Right lobe of liver (tissue), 6 donors: ENCODE measurements around the gene MYL4. TPM values are rescaled to one million over a fixed set of nuclear protein-coding genes. Genes with fewer than 3 reads are reported as not detected.
A peak's percentile ranks its signal among the peaks of the same experiment; 100 is the strongest.

Experiments used
- ATAC-seq, 4 donors: fragments of 200-7000 bp; cut with Tn5 transposase; one replicate each; pipeline ENCODE4 v1.9.1; 2020; ENCODE audit warnings: mild to moderate bottlenecking in 4 of 4, moderate library complexity in 4 of 4
- DNase-seq, 3 donors: peaks; one replicate each; pipeline ENCODE4 v3.0.0-alpha.2; 2020
- H3K27ac ChIP-seq, 3 donors: fragments of 200-600 bp; one replicate each; pipeline ENCODE4 v1.8.0; 2022
- H3K27me3 ChIP-seq, 2 donors: fragments of 200-600 bp; one replicate each; pipeline ENCODE4 v1.8.0; 2022
- H3K36me3 ChIP-seq, 4 donors: fragments of 200-600 bp; sonication (generic) in 1 of 4; one replicate each; pipeline versions ENCODE4 v1.5.1 to v1.8.0; 2017 to 2022; ENCODE audit warnings: control low read depth in 1 of 4
- H3K4me1 ChIP-seq, 4 donors: fragments of 200-600 bp; sonication (generic) in 1 of 4; one replicate each; pipeline versions ENCODE4 v1.5.1 to v1.8.0; 2017 to 2022; ENCODE audit warnings: control low read depth in 1 of 4
- H3K4me3 ChIP-seq, 3 donors: fragments of 200-600 bp; one replicate each; pipeline ENCODE4 v1.8.0; 2022
- H3K9me3 ChIP-seq, 4 donors: fragments of 200-600 bp; sonication (generic) in 1 of 4; one replicate each; pipeline versions ENCODE4 v1.5.1 to v1.8.0; 2017 to 2022; ENCODE audit warnings: control low read depth in 1 of 4
- CTCF ChIP-seq, 4 donors: fragments of 200-600 bp in 3 of 4; fragments of 450-650 bp in 1 of 4; IDR thresholded peaks; one replicate each; pipeline versions ENCODE4 v1.5.1 to v1.8.0; 2016 to 2022; ENCODE audit warnings: antibody characterized with exemption in 4 of 4, mild to moderate bottlenecking in 2 of 4
- POLR2A ChIP-seq: fragments of 450-650 bp; IDR thresholded peaks from one replicate; pipeline ENCODE4 v1.6.1; 2017; ENCODE audit warnings: antibody characterized with exemption, mild to moderate bottlenecking
- WGBS: methylation state at CpG from one replicate; pipeline ENCODE4 v1.1.6; 2018; ENCODE audit warnings: low coverage, low lambda C conversion rate; ENCODE audit not compliant: insufficient coverage; ENCODE audit errors: missing lambda C conversion rate; 5-methylcytosine and 5-hydroxymethylcytosine counted together
- intact Hi-C, 2 donors: fragments of 100-400 bp; cut with DNase I; formaldehyde crosslinking; loops; one replicate each; pipeline versions ENCODE4 v1.11.2 to v1.14.1; 2022
- total RNA-seq, 6 experiments: library from RNA; depleted of rRNA in 2 of 6; stranded (reverse); fragments of >200 nt in 2 of 6; fragmentation: NEBNext Ultra II Directional in 3 of 6; extraction: Animal tissue kit (Norgen Biotek cat#: 25700) in 3 of 6; gene quantifications; one replicate each; pipeline versions ENCODE4 v1.1.0 to v1.2.4, GENCODE V29; 2016 to 2023
- donor health status: DM: no; HTN: yes; CAD: no.
- donor health status: DM: no; HTN: no; CAD: no.
- donor health status: DM: no; HTN: no; CAD: no.
- donor health status: DM: no; HTN: yes; CAD: no.
- donor health status: DM: no; HTN: yes; CAD: no.

The MYL4 gene
- total RNA-seq, 6 experiments from 2014 or later, result 0.42 to 0.80 (median 0.58) TPM; not detected in 2

GRCh38 chr17:47251421-47251940 lies 42.3 kb downstream of the MYL4 start:
- TF ChIP-seq POLR2A (no peak), CTCF (IDR thresholded peaks at IDR 0.05) (no peak)
- Histone ChIP-seq H3K9me3 (no peaks in the 10 kb centered on the region), H3K27me3 (no peaks in the 10 kb centered on the region), H3K36me3 (no peaks in the 10 kb centered on the region), H3K27ac (no peak overlapping the region), H3K4me1 (peaks cover 0 to 23% (median 7%) of the 10 kb centered on the region in 4 donors), H3K4me3 (no peak overlapping the region)
- ATAC-seq (no peak), DNase-seq (no peak)
- intact Hi-C loops, result no loop called here
- 56% methylated on average over 1 of the region's 1 CpG for WGBS

GRCh38 chr17:47252209-47252608 lies 43.1 kb downstream of the MYL4 start:
- TF ChIP-seq POLR2A, result no peak
- TF ChIP-seq CTCF (IDR thresholded peaks at IDR 0.05), result no peak
- Histone ChIP-seq H3K27ac (peak overlapping the region in 1 of 3 donors; percentile 77), H3K36me3 (no peaks in the 10 kb centered on the region), H3K9me3 (no peaks in the 10 kb centered on the region), H3K4me3 (no peak overlapping the region), H3K4me1 (peaks cover 0 to 23% (median 7%) of the 10 kb centered on the region in 4 donors), H3K27me3 (no peaks in the 10 kb centered on the region)
- intact Hi-C loops, result no loop called here
- ATAC-seq, result peak; percentile 75 to 83 (median 80)
- DNase-seq, result peak in 2 of 3 donors; percentile 24 to 77
- WGBS, result 55% methylated on average over 1 of the region's 1 CpG

- ATAC-seq (no peak), DNase-seq (no peak)
- TF ChIP-seq POLR2A, result no peak
- TF ChIP-seq CTCF (IDR thresholded peaks at IDR 0.05), result no peak
- peak overlapping the region; percentile 64 to 82 (median 77) for H3K4me3 ChIP-seq
- H3K36me3 ChIP-seq, result no peaks in the 10 kb centered on the region
- 55% methylated on average over 5 of the region's 10 CpGs for WGBS
- H3K27me3 ChIP-seq, result no peaks in the 10 kb centered on the region
- H3K9me3 ChIP-seq, result no peaks in the 10 kb centered on the region
- H3K4me1 ChIP-seq, result peaks cover 0 to 23% (median 7%) of the 10 kb centered on the region in 4 donors
- peak overlapping the region; percentile 29 to 77 (median 54) for H3K27ac ChIP-seq
- intact Hi-C loops, result no loop called here
These were observed 43.8 kb downstream of the MYL4 start for GRCh38 chr17:47252766-47253512.

DNA sequence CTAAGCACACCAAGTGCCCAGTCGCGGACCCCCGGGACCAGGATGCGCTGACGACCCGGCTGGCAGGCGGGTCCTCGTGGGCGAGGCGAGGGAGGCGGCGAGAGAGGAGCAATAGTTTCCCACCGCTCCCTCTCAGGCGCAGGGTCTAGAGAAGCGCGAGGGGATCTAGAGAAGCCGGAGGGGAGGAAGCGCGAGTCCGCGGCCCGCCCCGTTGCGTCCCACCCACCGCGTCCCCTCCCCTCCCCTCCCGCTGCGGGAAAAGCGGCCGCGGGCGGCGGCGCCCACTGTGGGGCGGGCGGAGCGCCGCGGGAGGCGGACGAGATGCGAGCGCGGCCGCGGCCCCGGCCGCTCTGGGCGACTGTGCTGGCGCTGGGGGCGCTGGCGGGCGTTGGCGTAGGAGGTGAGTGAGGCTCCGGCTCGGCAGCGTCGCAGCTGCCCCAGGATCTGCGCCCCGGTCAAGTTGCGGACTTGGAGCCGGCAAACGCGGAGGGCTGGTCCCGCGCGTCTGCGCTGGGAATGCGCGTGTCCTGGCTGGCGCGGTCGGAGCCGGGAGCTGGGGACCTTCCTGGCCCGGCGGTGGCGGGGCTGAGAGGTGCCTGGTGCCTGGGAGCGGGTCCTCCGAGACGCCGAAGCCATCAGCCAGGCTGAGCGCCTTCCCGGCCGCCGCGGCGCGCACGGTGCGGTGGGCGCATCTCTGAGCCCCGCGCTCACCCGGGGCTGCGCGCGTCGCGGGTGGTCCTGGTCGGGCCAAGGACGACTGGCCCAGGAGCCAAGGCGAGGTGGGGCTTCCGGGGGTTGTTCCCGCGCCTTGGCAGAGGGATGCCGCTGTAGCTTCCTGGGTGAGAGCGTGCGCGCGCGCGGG lies 44.6 kb downstream of the MYL4 start, which contains the start of gene ITGB3:
TSS of gene ITGB3 (plus strand) at position 287 of the 862 bp plus-strand sequence. CDS start at position 322, 35 bp downstream.
- H3K4me3 ChIP-seq, result peak within 1 kb of the TSS; percentile 64 to 82 (median 77)
- no peaks in the 10 kb centered on the region for H3K36me3 ChIP-seq
- H3K4me1 ChIP-seq, result peaks cover 0 to 23% (median 7%) of the 10 kb centered on the region in 4 donors
- 0% methylated on average over 9 of the region's 112 CpGs for WGBS
- no peaks in the 10 kb centered on the region for H3K27me3 ChIP-seq
- peak; percentile 67 for TF ChIP-seq POLR2A
- TF ChIP-seq CTCF (IDR thresholded peaks at IDR 0.05), result peak; percentile 31 to 59 (median 47)
- H3K9me3 ChIP-seq, result no peaks in the 10 kb centered on the region
- ATAC-seq (peak; percentile 89 to 96 (median 94)), DNase-seq (peak; percentile 86 to 88 (median 87))
- peak within 1 kb of the TSS; percentile 29 to 77 (median 54) for H3K27ac ChIP-seq
- intact Hi-C loops, result no loop called here
